Measurements from ENCODE around the gene CHI3L1.

Gene CHI3L1

DNA sequence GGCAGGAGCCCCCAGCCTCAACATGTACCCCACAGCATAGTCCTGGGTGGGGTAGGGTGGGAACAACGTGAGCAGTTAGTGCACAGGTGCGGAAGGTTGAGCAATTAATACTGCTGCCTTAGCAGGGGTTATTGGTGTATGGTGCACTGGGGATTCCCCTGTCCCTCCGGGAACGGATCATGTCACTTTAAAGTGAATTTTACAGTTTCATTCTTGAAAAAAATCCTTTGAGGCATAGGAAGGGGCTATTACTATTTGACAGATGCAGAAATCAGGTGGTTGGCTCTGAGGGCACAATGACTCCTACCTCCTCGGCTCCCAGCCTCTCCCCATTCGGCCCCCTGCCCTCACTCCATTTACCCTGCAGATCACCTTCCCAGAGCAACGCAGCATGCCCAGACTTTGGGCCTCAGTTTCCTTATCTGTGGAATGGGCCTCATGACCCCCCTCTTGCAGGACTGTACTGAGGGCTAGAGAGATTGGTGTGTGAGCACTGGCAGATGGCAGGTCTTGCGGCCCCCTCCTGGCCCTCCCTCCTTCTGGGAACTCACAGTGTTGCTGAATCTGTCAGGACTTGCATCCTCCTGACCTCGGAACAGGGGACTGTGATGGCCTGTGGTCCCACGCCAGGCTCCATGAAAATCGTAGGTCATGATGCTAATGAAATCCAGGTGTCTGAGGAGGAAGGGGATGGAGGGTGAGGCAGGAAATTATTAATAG, 5.7 kb downstream of the CHI3L1 start:
- Histone ChIP-seq H3K27me3 (ENCODE audit: control insufficient read depth, insufficient read depth, low read length) (no peaks in the 10 kb centered on the region), H3K9me3 (ENCODE audit: control insufficient read depth, insufficient read depth, low read depth, low read length) (no peaks in the 10 kb centered on the region), H3K9ac (ENCODE audit: low read length) (no peak overlapping the region), H3K36me3 (ENCODE audit: control insufficient read depth, insufficient read depth, low read length) (no peaks in the 10 kb centered on the region), H3K4me3 (ENCODE audit: low read depth, low read length) (no peak overlapping the region), H3K27ac (ENCODE audit: low read depth, low read length) (no peak overlapping the region), H3K4me1 (ENCODE audit: control insufficient read depth, insufficient read depth, low read length) (peaks cover 42% of the 10 kb centered on the region)

- Histone ChIP-seq H3K27ac (ENCODE audit: low read depth, low read length) (no peak overlapping the region), H3K27me3 (ENCODE audit: control insufficient read depth, insufficient read depth, low read length) (no peaks in the 10 kb centered on the region), H3K9ac (ENCODE audit: low read length) (no peak overlapping the region), H3K9me3 (ENCODE audit: control insufficient read depth, insufficient read depth, low read depth, low read length) (no peaks in the 10 kb centered on the region), H3K4me3 (ENCODE audit: low read depth, low read length) (no peak overlapping the region), H3K36me3 (ENCODE audit: control insufficient read depth, insufficient read depth, low read length) (no peaks in the 10 kb centered on the region), H3K4me1 (ENCODE audit: control insufficient read depth, insufficient read depth, low read length) (peaks cover 34% of the 10 kb centered on the region)
Observed at GRCh38 chr1:203179667-203180005, 6.9 kb downstream of the CHI3L1 start.

GRCh38 chr1:203178821-203179666, 7.5 kb downstream of the CHI3L1 start:
- no peak overlapping the region for H3K4me3 ChIP-seq (ENCODE audit: low read depth, low read length)
- H3K9ac ChIP-seq (ENCODE audit: low read length), result peak overlapping the region; percentile 3
- no peaks in the 10 kb centered on the region for H3K36me3 ChIP-seq (ENCODE audit: control insufficient read depth, insufficient read depth, low read length)
- no peaks in the 10 kb centered on the region for H3K9me3 ChIP-seq (ENCODE audit: control insufficient read depth, insufficient read depth, low read depth, low read length)
- H3K4me1 ChIP-seq (ENCODE audit: control insufficient read depth, insufficient read depth, low read length), result peaks cover 34% of the 10 kb centered on the region
- no peaks in the 10 kb centered on the region for H3K27me3 ChIP-seq (ENCODE audit: control insufficient read depth, insufficient read depth, low read length)
- no peak overlapping the region; the same call in 1 of the 2 replicates for H3K27ac ChIP-seq (ENCODE audit: low read depth, low read length)

- H3K36me3 ChIP-seq (ENCODE audit: control insufficient read depth, insufficient read depth, low read length), result no peaks in the 10 kb centered on the region
- peak overlapping the region; percentile 3 for H3K9ac ChIP-seq (ENCODE audit: low read length)
- peaks cover 36% of the 10 kb centered on the region for H3K4me1 ChIP-seq (ENCODE audit: control insufficient read depth, insufficient read depth, low read length)
- H3K4me3 ChIP-seq (ENCODE audit: low read depth, low read length), result no peak overlapping the region
- H3K27me3 ChIP-seq (ENCODE audit: control insufficient read depth, insufficient read depth, low read length), result no peaks in the 10 kb centered on the region
- H3K27ac ChIP-seq (ENCODE audit: low read depth, low read length), result peak overlapping the region; percentile 14; the same call in 1 of the 2 replicates
- H3K9me3 ChIP-seq (ENCODE audit: control insufficient read depth, insufficient read depth, low read depth, low read length), result no peaks in the 10 kb centered on the region
Observed at GRCh38 chr1:203178083-203178482, 8.4 kb downstream of the CHI3L1 start.

DNA sequence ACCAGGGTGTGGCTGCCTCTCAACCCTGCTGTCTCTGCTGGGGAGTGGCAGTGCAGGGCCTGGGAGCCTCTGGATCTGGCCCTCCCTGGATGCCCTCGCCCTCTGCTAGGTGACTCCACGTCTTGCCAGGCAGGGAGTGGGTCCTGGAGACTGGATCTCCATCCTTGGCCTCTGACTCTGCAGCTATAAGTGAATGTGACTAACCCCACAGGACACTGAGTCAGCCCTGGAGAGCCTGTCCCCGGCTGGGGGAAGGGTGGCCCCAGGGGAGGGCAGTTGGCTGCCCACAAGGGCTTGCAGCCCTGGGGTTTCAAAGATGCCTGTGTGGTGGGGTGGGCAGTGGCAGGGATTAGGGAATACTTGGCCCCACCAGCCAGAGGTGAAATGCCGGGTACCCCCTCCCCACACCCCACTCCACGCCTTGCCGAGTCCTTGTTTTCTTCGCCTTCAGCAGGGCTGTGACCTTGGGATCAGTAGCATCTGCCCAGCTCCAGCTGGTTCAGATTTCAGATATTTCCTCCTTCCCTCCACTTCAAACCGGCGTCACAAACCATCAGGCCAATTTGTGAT, 8.9 kb downstream of the CHI3L1 start:
- H3K27me3 ChIP-seq (ENCODE audit: control insufficient read depth, insufficient read depth, low read length), result no peaks in the 10 kb centered on the region
- H3K27ac ChIP-seq (ENCODE audit: low read depth, low read length), result peak overlapping the region; percentile 14; the same call in 1 of the 2 replicates
- H3K4me1 ChIP-seq (ENCODE audit: control insufficient read depth, insufficient read depth, low read length), result peaks cover 42% of the 10 kb centered on the region
- H3K9me3 ChIP-seq (ENCODE audit: control insufficient read depth, insufficient read depth, low read depth, low read length), result no peaks in the 10 kb centered on the region
- no peak overlapping the region for H3K9ac ChIP-seq (ENCODE audit: low read length)
- no peak overlapping the region for H3K4me3 ChIP-seq (ENCODE audit: low read depth, low read length)
- H3K36me3 ChIP-seq (ENCODE audit: control insufficient read depth, insufficient read depth, low read length), result no peaks in the 10 kb centered on the region

GRCh38 chr1:203177036-203177405, 9.5 kb downstream of the CHI3L1 start:
- no peaks in the 10 kb centered on the region for H3K9me3 ChIP-seq (ENCODE audit: control insufficient read depth, insufficient read depth, low read depth, low read length)
- H3K9ac ChIP-seq (ENCODE audit: low read length), result no peak overlapping the region
- H3K4me1 ChIP-seq (ENCODE audit: control insufficient read depth, insufficient read depth, low read length), result peaks cover 41% of the 10 kb centered on the region
- H3K4me3 ChIP-seq (ENCODE audit: low read depth, low read length), result no peak overlapping the region
- H3K27ac ChIP-seq (ENCODE audit: low read depth, low read length), result no peak overlapping the region
- H3K36me3 ChIP-seq (ENCODE audit: control insufficient read depth, insufficient read depth, low read length), result no peaks in the 10 kb centered on the region
- no peaks in the 10 kb centered on the region for H3K27me3 ChIP-seq (ENCODE audit: control insufficient read depth, insufficient read depth, low read length)

DNA sequence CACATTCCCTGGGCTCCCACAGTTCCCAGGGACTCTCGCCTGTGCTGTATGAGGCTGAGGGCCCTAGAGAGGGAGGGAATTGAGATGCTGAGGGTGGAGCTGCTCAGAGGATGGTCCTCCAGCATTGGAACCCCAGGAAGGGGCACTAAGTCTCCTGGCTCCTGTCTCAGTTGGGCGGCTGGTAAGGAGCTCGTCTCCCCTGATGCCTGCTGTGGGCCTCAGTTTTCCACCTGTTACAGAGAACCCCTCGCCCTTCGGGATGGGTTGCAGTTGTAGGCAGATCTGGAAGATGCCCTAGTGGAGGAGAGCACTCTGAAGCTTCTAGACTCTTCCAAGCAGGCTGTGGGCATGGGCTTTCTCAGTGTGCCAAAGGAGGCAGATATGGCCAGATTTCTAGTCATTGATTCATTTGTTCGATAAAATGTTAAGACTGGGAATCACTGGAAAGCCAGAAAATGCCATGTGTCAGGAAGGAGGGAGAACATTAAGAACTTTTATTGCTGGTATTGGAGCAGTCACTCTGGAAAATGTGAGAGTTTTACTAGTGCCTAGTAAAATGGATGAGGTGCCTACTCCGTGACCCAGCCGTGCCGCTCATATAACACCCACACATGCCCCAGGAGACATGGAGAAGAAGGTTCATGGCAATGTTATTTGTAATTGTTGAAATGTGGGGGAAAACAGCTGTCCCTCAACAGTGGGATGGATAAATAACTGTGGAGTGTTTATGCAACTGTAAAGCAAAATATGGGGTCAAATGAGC, 10.1 kb downstream of the CHI3L1 start:
- Histone ChIP-seq H3K36me3 (ENCODE audit: control insufficient read depth, insufficient read depth, low read length) (no peaks in the 10 kb centered on the region), H3K4me3 (ENCODE audit: low read depth, low read length) (no peak overlapping the region), H3K9ac (ENCODE audit: low read length) (no peak overlapping the region), H3K4me1 (ENCODE audit: control insufficient read depth, insufficient read depth, low read length) (peaks cover 37% of the 10 kb centered on the region), H3K27me3 (ENCODE audit: control insufficient read depth, insufficient read depth, low read length) (no peaks in the 10 kb centered on the region), H3K9me3 (ENCODE audit: control insufficient read depth, insufficient read depth, low read depth, low read length) (no peaks in the 10 kb centered on the region), H3K27ac (ENCODE audit: low read depth, low read length) (no peak overlapping the region)

- Histone ChIP-seq H3K4me3 (ENCODE audit: low read depth, low read length) (no peak overlapping the region), H3K9me3 (ENCODE audit: control insufficient read depth, insufficient read depth, low read depth, low read length) (no peaks in the 10 kb centered on the region), H3K27me3 (ENCODE audit: control insufficient read depth, insufficient read depth, low read length) (no peaks in the 10 kb centered on the region), H3K27ac (ENCODE audit: low read depth, low read length) (no peak overlapping the region), H3K9ac (ENCODE audit: low read length) (no peak overlapping the region), H3K4me1 (ENCODE audit: control insufficient read depth, insufficient read depth, low read length) (peaks cover 37% of the 10 kb centered on the region), H3K36me3 (ENCODE audit: control insufficient read depth, insufficient read depth, low read length) (no peaks in the 10 kb centered on the region)
Observed at GRCh38 chr1:203175827-203176241, 10.7 kb downstream of the CHI3L1 start.

DNA sequence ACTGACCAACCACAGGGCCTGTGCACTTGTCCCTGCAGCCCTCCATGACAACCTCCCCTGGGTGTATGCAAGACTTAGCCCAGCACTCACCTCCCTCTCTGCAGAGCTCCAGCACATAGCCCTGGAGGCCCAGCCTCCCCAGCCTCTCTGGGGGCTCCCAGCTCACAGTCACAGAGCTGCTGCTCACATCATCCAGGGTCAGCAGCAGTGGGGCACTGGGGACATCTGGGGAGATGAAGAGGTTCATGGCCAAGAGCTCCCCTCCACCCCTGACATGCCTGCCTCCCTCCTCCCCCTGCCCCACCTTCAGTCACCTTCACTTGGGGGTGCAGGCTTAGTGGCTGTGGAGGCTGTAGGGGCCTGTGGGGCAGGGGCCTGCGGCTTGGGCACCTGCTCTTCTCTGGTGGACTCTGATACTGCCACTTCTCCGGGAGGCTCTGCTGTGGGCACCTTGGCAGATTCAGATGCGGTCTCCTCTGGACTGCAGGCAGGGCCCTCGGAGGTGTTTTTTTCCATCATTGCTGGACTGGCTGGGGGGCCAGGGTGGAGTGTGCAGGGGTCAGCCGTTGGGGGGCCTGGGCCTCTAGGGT, 11.2 kb downstream of the CHI3L1 start, which contains the start of gene MYBPH:
Gene MYBPH (minus strand): TSS at position 590 of the 590 bp plus-strand sequence. CDS start 71 bp downstream, at position 519.
- Histone ChIP-seq H3K9me3 (ENCODE audit: control insufficient read depth, insufficient read depth, low read depth, low read length) (no peaks in the 10 kb centered on the region), H3K9ac (ENCODE audit: low read length) (no peak within 1 kb of the TSS), H3K36me3 (ENCODE audit: control insufficient read depth, insufficient read depth, low read length) (no peaks in the 10 kb centered on the region), H3K27ac (ENCODE audit: low read depth, low read length) (no peak within 1 kb of the TSS), H3K4me3 (ENCODE audit: low read depth, low read length) (no peak within 1 kb of the TSS), H3K27me3 (ENCODE audit: control insufficient read depth, insufficient read depth, low read length) (no peaks in the 10 kb centered on the region), H3K4me1 (ENCODE audit: control insufficient read depth, insufficient read depth, low read length) (peaks cover 37% of the 10 kb centered on the region)

DNA sequence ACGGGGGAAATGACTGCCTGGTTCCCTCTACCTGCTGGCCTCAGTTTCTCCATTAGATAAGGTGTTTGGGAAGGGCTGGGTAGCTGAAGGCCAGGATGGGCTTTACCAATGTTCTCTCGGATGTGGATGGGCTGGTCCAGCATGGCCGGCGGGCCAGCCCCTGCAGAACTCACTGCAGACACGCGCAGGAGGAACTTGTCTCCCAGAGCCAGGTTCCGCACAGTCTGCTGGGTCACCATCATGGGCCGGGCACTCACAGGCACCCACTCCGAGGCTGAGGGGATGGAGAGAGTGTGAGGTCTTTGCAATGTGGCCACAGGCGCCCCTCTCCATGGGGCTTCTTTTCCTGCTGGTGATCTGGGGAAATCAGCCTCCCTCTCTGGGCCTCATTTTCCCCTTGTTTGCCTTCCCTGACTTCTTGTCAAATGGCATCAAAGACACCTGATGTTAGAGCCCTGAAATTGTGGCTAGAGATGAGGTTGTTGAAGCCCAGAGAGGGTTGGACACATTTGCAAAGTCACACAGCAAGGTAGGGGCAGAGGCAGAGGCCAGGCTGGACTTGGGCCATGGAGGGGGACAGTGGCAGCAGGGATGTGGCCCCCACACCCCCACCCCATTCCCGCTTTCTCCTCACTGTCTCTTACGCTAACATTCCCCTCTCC, 12.0 kb downstream of the CHI3L1 start:
- H3K4me1 ChIP-seq (ENCODE audit: control insufficient read depth, insufficient read depth, low read length), result peaks cover 35% of the 10 kb centered on the region
- H3K9ac ChIP-seq (ENCODE audit: low read length), result no peak overlapping the region
- no peaks in the 10 kb centered on the region for H3K36me3 ChIP-seq (ENCODE audit: control insufficient read depth, insufficient read depth, low read length)
- no peak overlapping the region for H3K4me3 ChIP-seq (ENCODE audit: low read depth, low read length)
- H3K9me3 ChIP-seq (ENCODE audit: control insufficient read depth, insufficient read depth, low read depth, low read length), result no peaks in the 10 kb centered on the region
- no peak overlapping the region for H3K27ac ChIP-seq (ENCODE audit: low read depth, low read length)
- H3K27me3 ChIP-seq (ENCODE audit: control insufficient read depth, insufficient read depth, low read length), result no peaks in the 10 kb centered on the region
